NK-92 (cell line): Measurements from ENCODE around the gene TIMM44.
A peak's percentile ranks its signal among the peaks of the same experiment; 100 is the strongest.

Source experiments
- DNase-seq: peaks from one replicate; lab custom pipeline; 2025; ENCODE audit not compliant: unreplicated experiment; lab: John Stamatoyannopoulos, UW

TIMM44 gene

GRCh38 chr19:7915250-7916102 is 28.0 kb downstream of the TIMM44 start:
- DNase-seq: no peak

GRCh38 chr19:7914598-7915045 is 28.8 kb downstream of the TIMM44 start, which contains the start of gene TGFBR3L:
TGFBR3L (plus strand) TSS chr19:7914830.
- no peak for DNase-seq

GRCh38 chr19:7914099-7914498 is 29.4 kb downstream of the TIMM44 start:
- DNase-seq: no peak

GRCh38 chr19:7913652-7914051 is 29.8 kb downstream of the TIMM44 start:
- no peak for DNase-seq

GRCh38 chr19:7912697-7913564 is 30.5 kb downstream of the TIMM44 start:
- no peak for DNase-seq

- no peak for DNase-seq
These were observed 31.2 kb downstream of the TIMM44 start for GRCh38 chr19:7912144-7912696.

GRCh38 chr19:7911508-7912143 is 31.8 kb downstream of the TIMM44 start:
- DNase-seq: no peak

GRCh38 chr19:7910321-7911161 is 32.9 kb downstream of the TIMM44 start:
- no peak for DNase-seq

- DNase-seq: no peak
These were observed 33.9 kb downstream of the TIMM44 start for GRCh38 chr19:7909471-7910067.

- DNase-seq: no peak
These were observed 34.6 kb downstream of the TIMM44 start for GRCh38 chr19:7908742-7909461.

GRCh38 chr19:7908078-7908699 is 35.3 kb downstream of the TIMM44 start:
- DNase-seq: no peak

GRCh38 chr19:7907544-7907943 is 35.9 kb downstream of the TIMM44 start:
- DNase-seq: no peak

- DNase-seq: no peak
These were observed 36.3 kb downstream of the TIMM44 start for GRCh38 chr19:7907122-7907521.

GRCh38 chr19:7905859-7906258 is 37.6 kb downstream of the TIMM44 start:
- no peak for DNase-seq

- no peak for DNase-seq
These were observed 38.2 kb downstream of the TIMM44 start for GRCh38 chr19:7905268-7905667.

- DNase-seq: no peak
These were observed 39.1 kb downstream of the TIMM44 start for GRCh38 chr19:7904074-7905020.

- peak; percentile 100 for DNase-seq
These were observed 40.0 kb downstream of the TIMM44 start, which contains the start of gene MAP2K7 for GRCh38 chr19:7903244-7904073. MAP2K7 (plus strand) TSS chr19:7903877; CDS start chr19:7903945, 68 bp downstream.
